ENCODE results near the gene SORT1.
"Not testable (repeated sequence)": the region's sequence is repeated elsewhere in the genome, so short reads cannot be mapped to it uniquely, and the experiment has no call there.

The SORT1 gene

GRCh38 chr1:109379907-109380306 is 17.8 kb downstream of the SORT1 start:
- no peak for DNase-seq (ENCODE audit: low read depth)
- TF ChIP-seq CTCF (IDR thresholded peaks at IDR 0.05; ENCODE audit: control insufficient read depth, insufficient read depth, low read depth, low read length, missing control alignments): no peak
- H3K4me3 ChIP-seq (ENCODE audit: control insufficient read depth, low read depth, low read length): no peak overlapping the region

- no peak for DNase-seq (ENCODE audit: low read depth)
- H3K4me3 ChIP-seq (ENCODE audit: control insufficient read depth, low read depth, low read length): no peak overlapping the region
- no peak for TF ChIP-seq CTCF (IDR thresholded peaks at IDR 0.05; ENCODE audit: control insufficient read depth, insufficient read depth, low read depth, low read length, missing control alignments)
Observed at GRCh38 chr1:109379422-109379821, 18.3 kb downstream of the SORT1 start.

- H3K4me3 ChIP-seq (ENCODE audit: control insufficient read depth, low read depth, low read length): no peak overlapping the region
- TF ChIP-seq CTCF (IDR thresholded peaks at IDR 0.05; ENCODE audit: control insufficient read depth, insufficient read depth, low read depth, low read length, missing control alignments): no peak
- no peak for DNase-seq (ENCODE audit: low read depth)
Observed at GRCh38 chr1:109377698-109378097, 20.0 kb downstream of the SORT1 start.

GRCh38 chr1:109373696-109374095 is 24.0 kb downstream of the SORT1 start:
- H3K4me3 ChIP-seq (ENCODE audit: control insufficient read depth, low read depth, low read length); DNase-seq (ENCODE audit: low read depth): not testable (repeated sequence)

- TF ChIP-seq CTCF (IDR thresholded peaks at IDR 0.05; ENCODE audit: control insufficient read depth, insufficient read depth, low read depth, low read length, missing control alignments): no peak
- no peak for DNase-seq (ENCODE audit: low read depth)
Observed at GRCh38 chr1:109373126-109373525, 24.6 kb downstream of the SORT1 start.

GRCh38 chr1:109372281-109372680 is 25.4 kb downstream of the SORT1 start:
- no peak for DNase-seq (ENCODE audit: low read depth)
- H3K4me3 ChIP-seq (ENCODE audit: control insufficient read depth, low read depth, low read length): no peak overlapping the region
- no peak for TF ChIP-seq CTCF (IDR thresholded peaks at IDR 0.05; ENCODE audit: control insufficient read depth, insufficient read depth, low read depth, low read length, missing control alignments)

More at GRCh38 chr1:109373126-109373525, 24.6 kb downstream of the SORT1 start:
- no peak overlapping the region for H3K4me3 ChIP-seq (ENCODE audit: control insufficient read depth, low read depth, low read length)

GRCh38 chr1:109371341-109371739 is 26.4 kb downstream of the SORT1 start:
- no peak overlapping the region for H3K4me3 ChIP-seq (ENCODE audit: control insufficient read depth, low read depth, low read length)
- TF ChIP-seq CTCF (IDR thresholded peaks at IDR 0.05; ENCODE audit: control insufficient read depth, insufficient read depth, low read depth, low read length, missing control alignments): no peak

More at GRCh38 chr1:109371341-109371739, 26.4 kb downstream of the SORT1 start:
- DNase-seq (ENCODE audit: low read depth): peak; percentile 71

Measured in AG09309 (cell line).